Activated CD8-positive, alpha-beta T cell treated with anti-CD3 and anti-CD28 coated beads for 36 hours (primary cell): ENCODE measurements around the gene FCF1. TPM values are rescaled to one million over a fixed set of nuclear protein-coding genes. Genes with fewer than 3 reads are reported as not detected.

Experiments
- ATAC-seq: fragments of 200-7000 bp; cut with Tn5 transposase; one replicate; pipeline ENCODE4 v1.10.0; 2021; ENCODE audit warnings: mild to moderate bottlenecking, moderate library complexity
- CTCF ChIA-PET: fragments of 350-600 bp; sonication (Branson Sonifier 250); formaldehyde crosslinking; loops from one replicate; lab custom pipeline; 2021; ENCODE audit warnings: antibody characterized with exemption; lab: Charles Lee
- POLR2A ChIA-PET: fragments of 350-600 bp; sonication (Branson Sonifier 250); formaldehyde crosslinking; loops from one replicate; lab custom pipeline; 2021; ENCODE audit warnings: antibody characterized with exemption; lab: Charles Lee
- DNase-seq: peaks from one replicate; pipeline ENCODE4 v3.0.0-alpha.2; 2020
- H3K27ac Mint-ChIP-seq: one replicate; pipeline ENCODE4 v1.8.0; 2021; ENCODE audit warnings: mild to moderate bottlenecking, mixed read lengths
- H3K27me3 Mint-ChIP-seq: one replicate; pipeline ENCODE4 v1.8.0; 2021; ENCODE audit warnings: mixed read lengths
- H3K36me3 Mint-ChIP-seq: one replicate; pipeline ENCODE4 v1.8.0; 2021; ENCODE audit warnings: low read depth, mixed read lengths
- H3K4me1 Mint-ChIP-seq: one replicate; pipeline ENCODE4 v1.8.0; 2021; ENCODE audit warnings: low read depth, mixed read lengths
- H3K4me3 Mint-ChIP-seq: one replicate; pipeline ENCODE4 v1.8.0; 2021; ENCODE audit warnings: mild to moderate bottlenecking, moderate library complexity, mixed read lengths
- H3K9me3 Mint-ChIP-seq: one replicate; pipeline ENCODE4 v1.8.0; 2021; ENCODE audit warnings: mixed read lengths
- intact Hi-C: fragments of 100-400 bp; cut with micrococcal nuclease; formaldehyde crosslinking; loops from one replicate; pipeline ENCODE4 v1.10.0; 2022
- total RNA-seq, 2 experiments: library from RNA; stranded (reverse); gene quantifications; one replicate each; pipeline ENCODE4 v1.2.3, GENCODE V29; 2021
- TF ChIP-seq, protein P1 (sequence below): fragments of 200-600 bp; IDR thresholded peaks from one replicate; pipeline ENCODE4 v1.8.0; 2022; ENCODE audit warnings: antibody characterized with exemption, mild to moderate bottlenecking

The FCF1 gene
- total RNA-seq, 2 experiments from 2014 or later, result 75.2 to 78.9 TPM

DNA sequence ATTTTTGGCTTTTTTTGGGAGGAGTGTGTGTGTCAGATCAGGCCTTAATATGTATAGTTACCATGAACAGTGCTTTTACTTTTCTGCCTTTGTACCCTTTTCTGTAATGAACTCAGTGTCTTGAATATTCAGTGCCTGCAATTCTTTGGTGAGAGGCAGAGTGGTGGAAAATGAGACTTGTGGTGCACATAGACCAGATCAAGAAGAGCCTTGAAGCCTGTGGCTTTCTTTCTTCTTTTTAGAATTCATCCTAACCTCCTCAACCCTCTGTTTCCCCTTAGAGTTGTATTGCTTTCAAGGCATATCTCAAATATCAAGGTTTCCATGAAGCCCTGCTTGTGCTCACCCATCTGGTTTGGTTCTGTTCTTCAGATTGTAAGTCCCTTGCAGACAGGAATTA, 52.8 kb downstream of the FCF1 start:
- TF ChIP-seq, protein P1, sequence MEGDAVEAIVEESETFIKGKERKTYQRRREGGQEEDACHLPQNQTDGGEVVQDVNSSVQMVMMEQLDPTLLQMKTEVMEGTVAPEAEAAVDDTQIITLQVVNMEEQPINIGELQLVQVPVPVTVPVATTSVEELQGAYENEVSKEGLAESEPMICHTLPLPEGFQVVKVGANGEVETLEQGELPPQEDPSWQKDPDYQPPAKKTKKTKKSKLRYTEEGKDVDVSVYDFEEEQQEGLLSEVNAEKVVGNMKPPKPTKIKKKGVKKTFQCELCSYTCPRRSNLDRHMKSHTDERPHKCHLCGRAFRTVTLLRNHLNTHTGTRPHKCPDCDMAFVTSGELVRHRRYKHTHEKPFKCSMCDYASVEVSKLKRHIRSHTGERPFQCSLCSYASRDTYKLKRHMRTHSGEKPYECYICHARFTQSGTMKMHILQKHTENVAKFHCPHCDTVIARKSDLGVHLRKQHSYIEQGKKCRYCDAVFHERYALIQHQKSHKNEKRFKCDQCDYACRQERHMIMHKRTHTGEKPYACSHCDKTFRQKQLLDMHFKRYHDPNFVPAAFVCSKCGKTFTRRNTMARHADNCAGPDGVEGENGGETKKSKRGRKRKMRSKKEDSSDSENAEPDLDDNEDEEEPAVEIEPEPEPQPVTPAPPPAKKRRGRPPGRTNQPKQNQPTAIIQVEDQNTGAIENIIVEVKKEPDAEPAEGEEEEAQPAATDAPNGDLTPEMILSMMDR, result no peak
- POLR2A ChIA-PET, result no interaction called here
- peak; percentile 16 for DNase-seq
- Mint-ChIP-seq H3K36me3 (peaks cover 36% of the 10 kb centered on the region), H3K9me3 (no peaks in the 10 kb centered on the region), H3K27ac (peak overlapping the region; percentile 44), H3K4me3 (peak overlapping the region; percentile 97), H3K4me1 (peaks cover 53% of the 10 kb centered on the region), H3K27me3 (no peaks in the 10 kb centered on the region)
- intact Hi-C loops, result no loop called here
- ATAC-seq, result no peak
- CTCF ChIA-PET, result no interaction called here

DNA sequence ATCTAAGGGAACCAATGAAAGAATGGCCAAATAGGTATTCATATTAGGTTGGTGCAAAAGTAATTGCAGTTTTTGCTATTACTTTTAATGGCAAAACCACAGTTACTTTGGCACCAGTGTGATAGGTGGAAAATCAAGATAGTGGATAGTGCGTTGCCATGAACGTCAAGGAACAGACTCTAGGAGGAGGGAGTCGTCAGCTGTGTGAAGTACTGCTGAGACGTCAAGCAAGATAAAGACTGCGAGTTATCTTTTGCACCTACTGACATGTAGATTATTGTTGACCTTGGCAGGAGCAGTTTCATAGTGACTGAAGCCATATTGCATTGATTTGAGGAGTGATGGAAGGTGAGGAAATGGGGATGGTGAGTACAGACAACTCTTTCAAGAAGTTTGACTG, 58.5 kb downstream of the FCF1 start:
- Mint-ChIP-seq H3K4me3 (no peak overlapping the region), H3K9me3 (no peaks in the 10 kb centered on the region), H3K27ac (peak overlapping the region; percentile 2), H3K4me1 (peaks cover 44% of the 10 kb centered on the region), H3K36me3 (peaks cover 35% of the 10 kb centered on the region), H3K27me3 (no peaks in the 10 kb centered on the region)
- ATAC-seq, result no peak
- no peak for DNase-seq
- POLR2A ChIA-PET, result interaction anchor here (1.4 kb wide), 1 partner anchor 10 kb away, joined by 3 read pairs; no protein-coding TSS in a partner anchor
- intact Hi-C loops, result no loop called here
- CTCF ChIA-PET, result interaction anchor here (1.0 to 1.5 kb wide), 5 partner anchors 9 to 54 kb away, joined by 3 to 4 read pairs (median 4); no protein-coding TSS in a partner anchor
- TF ChIP-seq, protein P1, result no peak

DNA sequence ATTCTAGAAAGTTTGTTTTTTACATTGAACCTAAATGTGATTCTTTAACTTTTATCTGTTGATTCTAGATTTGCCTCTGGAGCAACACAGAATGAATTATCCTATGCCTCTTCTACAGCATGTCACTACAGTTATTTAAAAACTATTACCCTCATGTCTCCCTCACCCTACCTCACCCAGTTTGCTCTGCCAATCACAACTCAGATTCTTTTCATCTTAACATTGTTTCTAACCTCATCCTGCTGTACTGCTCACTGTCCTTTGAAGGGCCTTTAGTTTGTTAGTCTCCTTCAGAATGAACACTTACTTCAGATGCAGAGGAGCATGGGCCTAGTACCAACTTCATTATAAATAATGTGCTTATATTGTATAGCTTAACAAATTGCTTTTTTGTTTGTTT, 71.7 kb downstream of the FCF1 start:
- Mint-ChIP-seq H3K27me3 (no peaks in the 10 kb centered on the region), H3K36me3 (peaks cover 48% of the 10 kb centered on the region), H3K4me3 (no peak overlapping the region), H3K4me1 (peaks cover 23% of the 10 kb centered on the region), H3K9me3 (no peaks in the 10 kb centered on the region), H3K27ac (peak overlapping the region; percentile 41)
- DNase-seq (no peak), ATAC-seq (no peak)
- intact Hi-C loops, result no loop called here
- TF ChIP-seq, protein P1, result no peak
- POLR2A ChIA-PET, result interaction anchor here (1.1 kb wide), 1 partner anchor 21 kb away, joined by 4 read pairs; the partner anchor contains the start of gene YLPM1
- CTCF ChIA-PET, result interaction anchor here (0.7 to 2.3 kb wide), 8 partner anchors 10 to 76 kb away, joined by 3 to 6 read pairs (median 4); partner anchors contain the start of gene YLPM1

DNA sequence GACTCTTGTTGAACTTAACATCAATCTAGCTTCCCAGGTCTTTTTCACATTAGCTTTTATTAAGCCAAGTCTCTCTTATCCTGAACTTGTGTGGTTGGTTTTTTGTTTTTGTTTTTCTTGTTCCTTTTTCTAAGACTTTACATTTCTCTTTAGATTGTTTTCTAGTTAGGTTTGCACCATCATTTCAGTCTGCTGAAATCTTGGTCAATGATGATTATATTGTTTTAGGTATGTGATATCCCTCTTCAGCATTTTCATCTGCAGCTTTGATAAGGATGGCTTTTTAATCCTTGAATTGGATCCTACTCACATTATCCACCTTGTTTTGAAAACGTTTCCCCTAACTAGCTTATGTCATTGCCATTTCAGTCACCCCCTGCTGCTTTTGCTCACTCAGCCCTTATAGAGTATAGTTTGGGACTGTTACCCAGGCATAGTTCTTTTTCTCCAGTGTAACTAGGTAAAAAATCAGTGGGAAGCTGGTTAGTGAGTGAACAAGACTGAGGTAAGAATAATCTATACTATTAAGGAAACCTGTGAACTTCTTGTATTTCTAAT, 72.2 kb downstream of the FCF1 start:
- ChIA-PET CTCF (interaction anchor here (0.7 to 2.3 kb wide), 8 partner anchors 9 to 76 kb away, joined by 3 to 6 read pairs (median 4); partner anchors contain the start of gene YLPM1), POLR2A (interaction anchor here (1.1 kb wide), 1 partner anchor 22 kb away, joined by 4 read pairs; the partner anchor contains the start of gene YLPM1)
- H3K27ac Mint-ChIP-seq, result peak overlapping the region; percentile 41
- DNase-seq, result no peak
- H3K9me3 Mint-ChIP-seq, result no peaks in the 10 kb centered on the region
- TF ChIP-seq, protein P1, result no peak
- no peak for ATAC-seq
- no peak overlapping the region for H3K4me3 Mint-ChIP-seq
- intact Hi-C loops, result no loop called here
- H3K27me3 Mint-ChIP-seq, result no peaks in the 10 kb centered on the region
- H3K4me1 Mint-ChIP-seq, result peaks cover 23% of the 10 kb centered on the region
- H3K36me3 Mint-ChIP-seq, result peaks cover 48% of the 10 kb centered on the region

DNA sequence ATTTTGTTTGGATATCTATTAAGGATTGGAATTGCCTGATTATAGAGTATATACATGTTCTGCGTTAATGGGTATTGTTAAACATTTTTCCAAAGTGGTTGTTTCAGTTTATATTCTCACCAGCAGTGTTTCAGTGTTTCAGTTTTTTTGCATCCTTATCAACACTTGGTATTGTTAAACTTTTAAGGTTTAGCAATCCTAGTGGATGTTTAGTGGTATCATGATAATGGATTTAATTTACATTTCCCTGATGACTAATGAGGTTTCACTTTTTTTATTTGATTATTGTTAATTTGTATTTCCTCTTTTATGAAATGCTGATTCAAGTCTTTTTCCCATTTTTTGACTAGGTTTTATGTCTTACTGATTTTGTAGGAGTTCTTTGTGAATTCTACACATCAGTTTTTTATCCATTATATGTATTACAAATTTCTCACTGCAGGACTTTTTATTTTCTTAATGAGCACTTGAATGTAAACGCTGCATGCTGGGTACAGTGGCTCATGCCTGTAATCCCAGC, 73.9 kb downstream of the FCF1 start:
- CTCF ChIA-PET, result no interaction called here
- H3K36me3 Mint-ChIP-seq, result peaks cover 44% of the 10 kb centered on the region
- no peak overlapping the region for H3K27ac Mint-ChIP-seq
- peaks cover 28% of the 10 kb centered on the region for H3K4me1 Mint-ChIP-seq
- POLR2A ChIA-PET, result no interaction called here
- intact Hi-C loops, result no loop called here
- ATAC-seq (no peak), DNase-seq (no peak)
- no peak overlapping the region for H3K4me3 Mint-ChIP-seq
- TF ChIP-seq, protein P1, result no peak
- peaks cover 2% of the 10 kb centered on the region for H3K9me3 Mint-ChIP-seq
- no peaks in the 10 kb centered on the region for H3K27me3 Mint-ChIP-seq
